Mucosa of descending colon (tissue), 3 donors: Measurements from ENCODE around the gene MUSK. TPM values are rescaled to one million over a fixed set of nuclear protein-coding genes. Genes with fewer than 3 reads are reported as not detected.

ENCODE experiments used
- ATAC-seq: fragments of 200-7000 bp; cut with Tn5 transposase; one replicate; pipeline ENCODE4 v1.9.1; 2020; ENCODE audit warnings: mild to moderate bottlenecking, moderate library complexity
- DNase-seq, 3 donors: peaks; one replicate each; pipeline ENCODE4 v3.0.0-alpha.2; 2020
- H3K36me3 ChIP-seq: fragments of 200-600 bp; one replicate; pipeline ENCODE4 v1.8.0; 2021; ENCODE audit warnings: low read depth, mild to moderate bottlenecking
- H3K4me1 ChIP-seq: fragments of 200-600 bp; one replicate; pipeline ENCODE4 v1.8.0; 2021; ENCODE audit warnings: low read depth, mild to moderate bottlenecking
- H3K4me3 ChIP-seq: fragments of 200-600 bp; one replicate; pipeline ENCODE4 v1.8.0; 2021; ENCODE audit warnings: mild to moderate bottlenecking
- H3K9me3 ChIP-seq: fragments of 200-600 bp; one replicate; pipeline ENCODE4 v1.8.0; 2021; ENCODE audit warnings: mild to moderate bottlenecking
- intact Hi-C, 2 donors: fragments of 100-400 bp; cut with DNase I in 1 of 2; cut with micrococcal nuclease in 1 of 2; formaldehyde crosslinking; loops; one replicate each; pipeline versions ENCODE4 v1.11.0 to v1.11.1; 2022; cut with DNase I, micrococcal nuclease
- total RNA-seq, 3 donors: library from RNA; stranded (reverse); fragmentation: NEBNext Ultra II Directional in 2 of 3; extraction: Animal tissue kit (Norgen Biotek cat#: 25700) in 2 of 3; gene quantifications; one replicate each; pipeline versions ENCODE4 v1.2.1 to v1.2.4, GENCODE V29; 2021 to 2023
- TF ChIP-seq, protein P1 (sequence below): fragments of 200-600 bp; IDR thresholded peaks from one replicate; pipeline ENCODE4 v1.8.0; 2022; ENCODE audit warnings: antibody characterized with exemption, mild to moderate bottlenecking
- donor health status: DM: no; HTN: no; CAD: no; lungs with moderate emphysema.
- donor health status: DM: no; HTN: no; CAD: no.
- donor health status: DM: no; HTN: yes; CAD: no.

MUSK gene
- total RNA-seq, 3 donors from 2014 or later, result 1.4 to 5.6 (median 3.6) TPM

GRCh38 chr9:110762783-110763182 is 94.2 kb downstream of the MUSK start:
- no peak for DNase-seq
- Histone ChIP-seq H3K9me3 (no peaks in the 10 kb centered on the region), H3K4me3 (no peak overlapping the region), H3K36me3 (no peaks in the 10 kb centered on the region), H3K4me1 (no peaks in the 10 kb centered on the region)
- intact Hi-C loops, result no loop called here
- no peak for ATAC-seq
- TF ChIP-seq, protein P1, sequence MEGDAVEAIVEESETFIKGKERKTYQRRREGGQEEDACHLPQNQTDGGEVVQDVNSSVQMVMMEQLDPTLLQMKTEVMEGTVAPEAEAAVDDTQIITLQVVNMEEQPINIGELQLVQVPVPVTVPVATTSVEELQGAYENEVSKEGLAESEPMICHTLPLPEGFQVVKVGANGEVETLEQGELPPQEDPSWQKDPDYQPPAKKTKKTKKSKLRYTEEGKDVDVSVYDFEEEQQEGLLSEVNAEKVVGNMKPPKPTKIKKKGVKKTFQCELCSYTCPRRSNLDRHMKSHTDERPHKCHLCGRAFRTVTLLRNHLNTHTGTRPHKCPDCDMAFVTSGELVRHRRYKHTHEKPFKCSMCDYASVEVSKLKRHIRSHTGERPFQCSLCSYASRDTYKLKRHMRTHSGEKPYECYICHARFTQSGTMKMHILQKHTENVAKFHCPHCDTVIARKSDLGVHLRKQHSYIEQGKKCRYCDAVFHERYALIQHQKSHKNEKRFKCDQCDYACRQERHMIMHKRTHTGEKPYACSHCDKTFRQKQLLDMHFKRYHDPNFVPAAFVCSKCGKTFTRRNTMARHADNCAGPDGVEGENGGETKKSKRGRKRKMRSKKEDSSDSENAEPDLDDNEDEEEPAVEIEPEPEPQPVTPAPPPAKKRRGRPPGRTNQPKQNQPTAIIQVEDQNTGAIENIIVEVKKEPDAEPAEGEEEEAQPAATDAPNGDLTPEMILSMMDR, result no peak

GRCh38 chr9:110763568-110763967 is 95.0 kb downstream of the MUSK start:
- H3K9me3 ChIP-seq, result no peaks in the 10 kb centered on the region
- intact Hi-C loops, result no loop called here
- no peak overlapping the region for H3K4me3 ChIP-seq
- no peaks in the 10 kb centered on the region for H3K36me3 ChIP-seq
- ATAC-seq, result no peak
- H3K4me1 ChIP-seq, result no peaks in the 10 kb centered on the region
- no peak for DNase-seq
- TF ChIP-seq, protein P1, result no peak

DNA sequence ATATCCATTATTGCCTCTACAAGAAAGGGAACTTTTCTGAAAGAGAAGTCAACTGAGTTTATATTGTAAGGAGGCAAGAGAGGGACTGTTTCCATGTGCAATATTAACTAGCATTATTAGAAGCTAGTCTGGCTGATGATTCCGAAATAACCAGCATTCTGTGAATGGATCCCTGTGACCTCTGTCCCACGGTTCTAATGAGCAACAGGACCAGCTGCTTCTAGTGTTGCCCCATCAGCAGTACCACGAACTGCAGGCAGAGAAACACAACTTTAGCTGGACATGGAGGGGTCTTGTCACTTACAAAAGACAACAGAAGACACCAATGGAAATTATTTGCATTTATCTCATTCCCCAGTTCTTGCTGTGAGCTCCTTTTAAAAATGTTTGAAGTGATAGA is 95.4 kb downstream of the MUSK start:
- no peak for ATAC-seq

DNA sequence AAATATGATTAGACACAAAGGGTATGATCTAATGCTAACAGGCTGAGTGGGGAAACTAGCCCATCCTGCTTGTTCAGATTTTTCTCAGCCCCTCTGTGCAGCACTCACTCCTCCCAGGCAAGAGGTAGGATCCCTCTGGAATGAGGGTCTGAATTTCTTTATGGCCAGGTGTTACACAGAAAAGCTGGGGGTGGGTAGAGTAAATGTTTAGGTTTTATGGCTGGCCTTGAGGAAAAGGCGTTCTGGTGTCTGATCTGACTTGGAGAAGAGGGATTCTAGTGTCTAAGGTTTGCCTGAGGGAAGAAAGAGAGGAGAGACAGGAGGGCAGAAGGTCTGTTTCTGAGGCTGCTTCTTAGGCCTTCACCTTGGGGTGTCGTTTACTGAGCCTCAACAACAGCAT is 97.3 kb downstream of the MUSK start:
- DNase-seq (no peak), ATAC-seq (no peak)
- intact Hi-C loops, result no loop called here
- TF ChIP-seq, protein P1, result no peak
- Histone ChIP-seq H3K36me3 (no peaks in the 10 kb centered on the region), H3K4me3 (no peak overlapping the region), H3K9me3 (no peaks in the 10 kb centered on the region), H3K4me1 (no peaks in the 10 kb centered on the region)

More for the DNA sequence above, 95.4 kb downstream of the MUSK start:
- no peak overlapping the region for H3K4me3 ChIP-seq
- H3K36me3 ChIP-seq, result no peaks in the 10 kb centered on the region
- no peak for DNase-seq
- no peaks in the 10 kb centered on the region for H3K4me1 ChIP-seq
- no peaks in the 10 kb centered on the region for H3K9me3 ChIP-seq
- TF ChIP-seq, protein P1, result no peak
- intact Hi-C loops, result no loop called here

DNA sequence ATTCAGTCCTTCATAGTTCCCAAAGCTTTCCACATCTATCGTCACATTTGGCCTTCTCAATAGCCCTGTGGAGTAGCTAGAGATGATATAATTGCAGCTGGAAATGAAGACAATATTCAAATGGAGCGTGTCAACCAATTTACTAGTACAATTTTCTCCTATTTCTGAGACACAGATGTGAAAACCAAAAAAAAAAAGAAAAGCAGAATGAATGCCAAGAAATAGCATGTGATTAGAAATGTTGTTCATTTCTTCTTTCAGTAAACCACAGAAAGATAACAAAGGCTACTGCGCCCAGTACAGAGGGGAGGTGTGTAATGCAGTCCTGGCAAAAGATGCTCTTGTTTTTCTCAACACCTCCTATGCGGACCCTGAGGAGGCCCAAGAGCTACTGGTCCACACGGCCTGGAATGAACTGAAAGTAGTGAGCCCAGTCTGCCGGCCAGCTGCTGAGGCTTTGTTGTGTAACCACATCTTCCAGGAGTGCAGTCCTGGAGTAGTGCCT is 99.0 kb downstream of the MUSK start:
- ATAC-seq, result no peak
- DNase-seq, result peak in 1 of 3 donors; percentile 23
- TF ChIP-seq, protein P1, result no peak
- no peak overlapping the region for H3K4me3 ChIP-seq
- no peaks in the 10 kb centered on the region for H3K9me3 ChIP-seq
- H3K4me1 ChIP-seq, result no peaks in the 10 kb centered on the region
- H3K36me3 ChIP-seq, result no peaks in the 10 kb centered on the region
- intact Hi-C loops, result no loop called here

GRCh38 chr9:110768886-110769285 is 100.3 kb downstream of the MUSK start:
- no peak for DNase-seq
- Histone ChIP-seq H3K4me1 (no peaks in the 10 kb centered on the region), H3K36me3 (no peaks in the 10 kb centered on the region), H3K9me3 (no peaks in the 10 kb centered on the region), H3K4me3 (no peak overlapping the region)
- ATAC-seq, result no peak
- TF ChIP-seq, protein P1, result no peak
- intact Hi-C loops, result no loop called here
